Pons (tissue), 1 donor: Measurements from ENCODE around the gene ATP1A1.

ENCODE experiments used
- DNase-seq: peaks from one replicate; pipeline ENCODE4 v3.0.0-alpha.2; 2016; ENCODE audit warnings: low spot score

Gene ATP1A1

GRCh38 chr1:116391185-116391584, 18.1 kb downstream of the ATP1A1 start:
- DNase-seq = no peak

- no peak for DNase-seq
These were observed 19.8 kb downstream of the ATP1A1 start for GRCh38 chr1:116392717-116393404.

GRCh38 chr1:116393792-116394191, 20.7 kb downstream of the ATP1A1 start:
- DNase-seq = no peak

GRCh38 chr1:116394270-116394669, 21.2 kb downstream of the ATP1A1 start:
- no peak for DNase-seq

- no peak for DNase-seq
These were observed 23.7 kb downstream of the ATP1A1 start for GRCh38 chr1:116396769-116397168.

GRCh38 chr1:116397728-116398127, 24.7 kb downstream of the ATP1A1 start:
- DNase-seq = no peak

- no peak for DNase-seq
These were observed 27.7 kb downstream of the ATP1A1 start for GRCh38 chr1:116400780-116401179.

- DNase-seq = no peak
These were observed 28.7 kb downstream of the ATP1A1 start for GRCh38 chr1:116401646-116402176.

- no peak for DNase-seq
These were observed 29.3 kb downstream of the ATP1A1 start for GRCh38 chr1:116402333-116402732.

GRCh38 chr1:116403496-116404136, 30.6 kb downstream of the ATP1A1 start:
- DNase-seq = no peak

- no peak for DNase-seq
These were observed 31.7 kb downstream of the ATP1A1 start for GRCh38 chr1:116404699-116405098.

GRCh38 chr1:116405241-116406135, 32.4 kb downstream of the ATP1A1 start:
- peak; percentile 24 for DNase-seq

- no peak for DNase-seq
These were observed 34.0 kb downstream of the ATP1A1 start for GRCh38 chr1:116407033-116407432.

- DNase-seq = no peak
These were observed 35.1 kb downstream of the ATP1A1 start for GRCh38 chr1:116408193-116408592.

GRCh38 chr1:116408803-116409720, 36.0 kb downstream of the ATP1A1 start:
- no peak for DNase-seq

GRCh38 chr1:116409751-116410191, 36.7 kb downstream of the ATP1A1 start:
- DNase-seq = peak; percentile 38

GRCh38 chr1:116411784-116412479, 38.9 kb downstream of the ATP1A1 start:
- no peak for DNase-seq

- no peak for DNase-seq
These were observed 39.4 kb downstream of the ATP1A1 start for GRCh38 chr1:116412480-116412798.

- no peak for DNase-seq
These were observed 39.9 kb downstream of the ATP1A1 start for GRCh38 chr1:116412898-116413297.

- no peak for DNase-seq
These were observed 40.4 kb downstream of the ATP1A1 start for GRCh38 chr1:116413414-116413813.

- no peak for DNase-seq
These were observed 41.3 kb downstream of the ATP1A1 start for GRCh38 chr1:116414364-116414763.
